ENCODE results near the gene PSMC1.

PSMC1 gene

GRCh38 chr14:90303473-90303872 lies 47.1 kb downstream of the PSMC1 start:
- no peak overlapping the region for H3K4me3 Mint-ChIP-seq
- peaks cover 8% of the 10 kb centered on the region for H3K4me1 Mint-ChIP-seq (ENCODE audit: low read depth)
- H3K36me3 Mint-ChIP-seq (ENCODE audit: low read depth), result peaks cover 88% of the 10 kb centered on the region
- no peak for DNase-seq
- no peaks in the 10 kb centered on the region for H3K27me3 Mint-ChIP-seq
- H3K27ac Mint-ChIP-seq, result peak overlapping the region; percentile 26
- H3K9me3 Mint-ChIP-seq, result no peaks in the 10 kb centered on the region

- Mint-ChIP-seq H3K27me3 (no peaks in the 10 kb centered on the region), H3K9me3 (no peaks in the 10 kb centered on the region), H3K27ac (no peak overlapping the region), H3K4me1 (ENCODE audit: low read depth) (peaks cover 8% of the 10 kb centered on the region), H3K4me3 (no peak overlapping the region), H3K36me3 (ENCODE audit: low read depth) (peaks cover 89% of the 10 kb centered on the region)
- no peak for DNase-seq
These were observed 48.1 kb downstream of the PSMC1 start for GRCh38 chr14:90304502-90304901.

GRCh38 chr14:90305176-90305601 lies 48.8 kb downstream of the PSMC1 start:
- H3K36me3 Mint-ChIP-seq (ENCODE audit: low read depth), result peaks cover 90% of the 10 kb centered on the region
- no peak overlapping the region for H3K4me3 Mint-ChIP-seq
- no peaks in the 10 kb centered on the region for H3K9me3 Mint-ChIP-seq
- H3K27ac Mint-ChIP-seq, result no peak overlapping the region
- no peaks in the 10 kb centered on the region for H3K27me3 Mint-ChIP-seq
- peaks cover 8% of the 10 kb centered on the region for H3K4me1 Mint-ChIP-seq (ENCODE audit: low read depth)
- no peak for DNase-seq

- Mint-ChIP-seq H3K27ac (no peak overlapping the region), H3K4me1 (ENCODE audit: low read depth) (no peaks in the 10 kb centered on the region), H3K9me3 (no peaks in the 10 kb centered on the region), H3K36me3 (ENCODE audit: low read depth) (peaks cover 90% of the 10 kb centered on the region), H3K27me3 (no peaks in the 10 kb centered on the region), H3K4me3 (no peak overlapping the region)
- no peak for DNase-seq
These were observed 52.2 kb downstream of the PSMC1 start for GRCh38 chr14:90308561-90308960.

GRCh38 chr14:90317286-90317685 lies 60.9 kb downstream of the PSMC1 start:
- H3K4me1 Mint-ChIP-seq (ENCODE audit: low read depth), result peaks cover 27% of the 10 kb centered on the region
- no peaks in the 10 kb centered on the region for H3K27me3 Mint-ChIP-seq
- peaks cover 81% of the 10 kb centered on the region for H3K36me3 Mint-ChIP-seq (ENCODE audit: low read depth)
- no peak overlapping the region for H3K4me3 Mint-ChIP-seq
- DNase-seq, result no peak
- no peaks in the 10 kb centered on the region for H3K9me3 Mint-ChIP-seq
- no peak overlapping the region for H3K27ac Mint-ChIP-seq

- Mint-ChIP-seq H3K9me3 (no peaks in the 10 kb centered on the region), H3K27me3 (no peaks in the 10 kb centered on the region), H3K4me3 (no peak overlapping the region), H3K4me1 (ENCODE audit: low read depth) (peaks cover 27% of the 10 kb centered on the region), H3K27ac (no peak overlapping the region), H3K36me3 (ENCODE audit: low read depth) (peaks cover 75% of the 10 kb centered on the region)
- DNase-seq, result no peak
These were observed 61.7 kb downstream of the PSMC1 start for GRCh38 chr14:90318016-90318415.

- Mint-ChIP-seq H3K4me3 (no peak overlapping the region), H3K27ac (peak overlapping the region; percentile 63), H3K27me3 (no peaks in the 10 kb centered on the region), H3K4me1 (ENCODE audit: low read depth) (peaks cover 32% of the 10 kb centered on the region), H3K36me3 (ENCODE audit: low read depth) (peaks cover 67% of the 10 kb centered on the region), H3K9me3 (no peaks in the 10 kb centered on the region)
- no peak for DNase-seq
These were observed 62.8 kb downstream of the PSMC1 start for GRCh38 chr14:90319173-90319572.

GRCh38 chr14:90319634-90320541 lies 63.5 kb downstream of the PSMC1 start:
- H3K27ac Mint-ChIP-seq, result peak overlapping the region; percentile 87
- DNase-seq, result no peak
- H3K4me3 Mint-ChIP-seq, result peak overlapping the region; percentile 3
- H3K4me1 Mint-ChIP-seq (ENCODE audit: low read depth), result peaks cover 32% of the 10 kb centered on the region
- H3K36me3 Mint-ChIP-seq (ENCODE audit: low read depth), result peaks cover 64% of the 10 kb centered on the region
- H3K27me3 Mint-ChIP-seq, result no peaks in the 10 kb centered on the region
- H3K9me3 Mint-ChIP-seq, result no peaks in the 10 kb centered on the region

GRCh38 chr14:90321891-90322290 lies 65.5 kb downstream of the PSMC1 start:
- peaks cover 58% of the 10 kb centered on the region for H3K36me3 Mint-ChIP-seq (ENCODE audit: low read depth)
- H3K27ac Mint-ChIP-seq, result no peak overlapping the region
- H3K27me3 Mint-ChIP-seq, result no peaks in the 10 kb centered on the region
- no peak overlapping the region for H3K4me3 Mint-ChIP-seq
- DNase-seq, result no peak
- H3K9me3 Mint-ChIP-seq, result no peaks in the 10 kb centered on the region
- peaks cover 34% of the 10 kb centered on the region for H3K4me1 Mint-ChIP-seq (ENCODE audit: low read depth)

Measured in activated T-cell treated with anti-CD3 and anti-CD28 coated beads, Interleukin-2, amount 50 U/mL, for 24 hours (primary cell).